ENCODE data around the gene FXYD3.
A peak's percentile ranks its signal among the peaks of the same experiment; 100 is the strongest.

Gene FXYD3, protein sequence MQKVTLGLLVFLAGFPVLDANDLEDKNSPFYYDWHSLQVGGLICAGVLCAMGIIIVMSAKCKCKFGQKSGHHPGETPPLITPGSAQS

DNA sequence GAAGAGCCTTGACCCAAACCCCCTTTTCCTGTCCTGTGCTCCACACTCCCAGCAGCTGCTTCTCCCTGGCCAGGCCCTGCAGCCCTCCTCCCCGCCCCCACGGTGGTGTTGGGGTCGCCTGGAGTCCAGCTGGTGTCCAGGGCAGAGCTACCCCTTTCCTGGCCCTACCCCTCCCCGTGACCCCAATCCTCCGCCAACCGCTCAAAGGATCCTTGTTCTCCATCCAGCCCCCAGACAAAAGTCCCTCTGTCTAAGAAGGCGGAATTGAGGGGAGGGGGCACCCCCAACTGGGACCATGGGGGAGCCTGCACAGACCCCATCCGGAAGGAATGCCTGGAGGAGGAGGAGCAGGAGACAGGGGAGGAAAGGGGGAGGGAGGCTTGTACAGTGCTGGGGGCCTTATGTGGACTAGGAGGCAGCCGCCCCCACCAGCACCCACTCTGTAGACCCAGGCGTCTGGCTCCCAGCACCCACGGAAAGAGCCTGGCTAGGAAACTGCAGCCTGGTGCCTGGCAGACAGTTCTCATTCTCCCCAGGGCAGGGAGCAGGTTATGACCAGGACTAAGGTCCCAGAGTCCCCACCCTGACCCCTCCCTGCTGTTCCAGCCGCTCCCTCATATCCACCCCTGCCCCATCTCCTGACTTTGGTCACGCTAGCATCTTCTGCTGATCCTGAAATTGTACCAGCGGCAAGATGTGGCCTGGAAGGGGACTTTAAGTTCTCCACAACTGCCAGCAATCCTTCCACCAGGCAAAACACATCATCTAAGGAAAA is at the start of gene FXYD3:
Gene FXYD3, plus strand, starts transcription at position 647 of the 775 bp plus-strand sequence. CDS start 3,554 bp downstream, outside the sequence.
- no peak for DNase-seq

DNA sequence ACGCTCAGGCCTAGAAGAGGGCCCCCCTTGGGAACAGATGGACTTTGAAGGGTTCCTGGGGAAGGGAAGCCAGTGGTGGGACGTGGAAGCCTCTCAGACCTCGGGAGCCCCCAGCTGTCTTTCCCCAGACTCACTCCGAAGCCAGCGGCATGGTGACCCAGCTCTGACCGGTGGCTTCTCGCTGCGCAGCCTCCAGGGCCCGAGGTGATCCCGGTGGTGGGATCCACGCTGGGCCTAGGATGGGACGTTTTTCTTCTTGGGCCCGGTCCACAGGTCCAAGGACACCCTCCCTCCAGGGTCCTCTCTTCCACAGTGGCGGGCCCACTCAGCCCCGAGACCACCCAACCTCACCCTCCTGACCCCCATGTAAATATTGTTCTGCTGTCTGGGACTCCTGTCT is 49.5 kb upstream of the FXYD3 start:
- DNase-seq: no peak

DNA sequence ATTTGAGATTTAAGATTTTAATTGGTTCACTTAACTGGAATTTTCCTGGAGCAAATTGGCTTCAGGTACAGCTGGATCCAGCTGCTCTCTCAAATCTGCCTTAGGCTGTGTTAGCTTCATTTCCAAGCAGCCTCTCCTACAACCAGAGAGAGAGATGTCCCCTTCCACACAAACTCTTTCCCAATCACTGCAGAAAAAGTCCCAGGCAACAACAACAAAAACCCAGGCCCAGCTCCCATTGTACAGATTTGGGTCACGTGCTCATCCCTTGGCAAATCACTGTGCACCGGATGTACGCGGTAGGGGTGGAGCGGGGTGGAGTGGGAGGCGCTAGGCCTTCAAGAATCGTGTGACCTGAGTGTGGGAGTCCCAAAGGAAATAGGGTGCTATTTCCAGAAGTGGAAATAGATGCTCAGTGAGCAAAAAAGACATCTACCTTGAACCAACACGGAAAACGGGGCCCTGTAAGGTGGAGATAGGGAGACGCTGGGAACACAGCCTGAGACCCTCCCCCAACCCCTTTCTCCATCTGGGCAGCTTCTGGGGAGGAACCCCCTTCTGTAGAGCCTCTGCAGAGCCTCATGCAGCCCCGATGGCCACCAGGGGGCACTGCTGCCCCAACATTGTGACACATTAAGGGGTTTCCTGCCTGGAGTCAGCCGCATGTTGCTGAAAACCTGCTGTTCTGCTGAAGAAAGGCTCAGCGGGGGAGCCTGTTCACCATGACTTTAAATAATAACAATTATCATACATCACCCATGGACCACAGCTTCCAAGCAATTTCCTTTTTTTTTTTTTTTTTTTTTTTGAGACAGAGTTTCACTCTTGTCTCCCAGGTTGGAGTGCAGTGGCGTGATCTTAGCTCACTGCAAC is 48.7 kb upstream of the FXYD3 start:
- peak; percentile 96 for DNase-seq

DNA sequence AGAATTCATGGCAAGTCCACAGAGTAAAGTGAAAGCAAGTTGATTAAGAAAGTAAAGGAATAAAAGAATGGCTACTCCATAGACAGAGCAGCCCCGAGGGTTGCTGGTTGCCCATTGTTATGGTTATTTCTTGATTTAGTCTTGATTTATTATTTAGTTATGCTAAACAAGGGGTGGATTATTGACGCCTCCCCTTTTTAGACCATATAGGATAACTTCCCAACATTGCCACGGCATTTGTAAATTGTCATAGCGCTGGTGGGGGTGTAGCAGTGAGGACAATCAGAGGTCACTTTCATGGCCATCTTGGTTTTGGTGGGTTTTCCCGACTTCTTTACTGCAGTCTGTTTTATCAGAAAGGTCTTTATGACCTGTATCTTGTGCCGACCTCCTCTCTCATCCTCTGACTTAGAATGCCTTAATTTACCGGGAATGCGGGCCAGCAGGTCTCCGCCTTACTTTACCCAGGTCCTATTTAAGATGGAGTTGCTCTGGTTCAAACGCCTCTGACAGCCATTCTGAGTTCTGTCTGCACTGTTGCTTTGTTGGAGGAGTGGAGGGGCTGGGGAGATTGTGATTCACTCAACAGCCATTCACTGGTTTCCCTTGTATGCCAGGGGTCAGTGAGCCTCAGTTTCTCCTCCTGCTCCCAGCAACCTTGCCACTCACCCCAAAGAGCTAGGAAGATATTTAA is 46.5 kb upstream of the FXYD3 start:
- no peak for DNase-seq

DNA sequence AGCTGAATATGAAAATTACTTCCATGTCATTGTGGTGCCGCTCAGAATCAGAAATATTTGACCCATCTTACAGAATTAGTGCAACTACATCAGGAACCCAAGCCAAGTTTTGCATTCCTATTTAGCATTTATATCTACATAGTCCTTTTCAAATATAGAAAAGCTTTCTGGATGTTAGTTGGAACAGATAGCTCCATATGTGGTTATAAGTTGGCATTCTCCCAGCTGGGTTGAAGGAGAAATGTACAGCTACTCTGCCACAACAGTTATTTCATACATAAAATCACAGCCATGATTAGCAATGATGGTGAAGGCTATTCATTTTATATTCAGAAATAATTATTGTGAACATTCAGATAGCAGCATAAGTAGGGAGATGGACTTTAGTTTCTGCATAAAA is 45.9 kb upstream of the FXYD3 start:
- DNase-seq: no peak

DNA sequence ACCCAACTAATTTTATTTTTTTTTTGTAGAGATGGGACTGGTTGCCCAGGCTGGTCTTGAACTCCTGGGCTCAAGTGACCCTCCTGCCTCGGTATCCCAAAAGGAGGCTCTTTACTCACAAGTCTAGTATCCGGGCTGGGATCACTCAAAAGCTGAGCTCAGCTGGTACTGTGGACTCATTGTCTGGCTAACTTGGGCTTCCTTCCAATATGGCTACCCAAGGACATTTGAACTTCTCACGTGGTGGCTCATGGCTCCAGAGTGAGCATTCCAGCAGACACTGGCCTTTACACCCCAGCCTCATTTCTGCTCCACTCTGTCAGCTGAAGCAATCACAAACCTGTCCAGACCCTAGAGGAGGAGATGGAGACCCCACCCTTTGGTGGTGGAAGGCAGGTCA is 45.2 kb upstream of the FXYD3 start:
- no peak for DNase-seq

DNA sequence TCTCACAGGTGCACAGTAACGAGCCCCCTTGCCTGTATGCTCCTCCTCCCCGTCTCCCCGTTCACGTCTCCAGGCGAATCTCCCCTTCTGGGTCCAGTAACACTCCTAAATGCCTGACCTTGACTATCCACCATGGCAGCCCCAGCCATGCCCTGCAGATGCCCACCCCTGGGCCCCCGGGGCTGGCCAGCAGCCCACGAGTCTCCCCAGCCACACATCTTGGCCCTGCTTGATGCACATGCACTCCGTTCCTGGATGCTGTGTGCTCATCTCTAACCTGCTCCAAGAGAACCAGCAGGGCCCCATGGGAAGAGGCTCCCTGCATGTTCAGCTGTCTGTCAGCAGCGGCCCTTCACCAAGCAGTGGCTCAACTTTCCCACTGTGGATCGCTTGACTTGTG is 42.1 kb upstream of the FXYD3 start:
- no peak for DNase-seq

DNA sequence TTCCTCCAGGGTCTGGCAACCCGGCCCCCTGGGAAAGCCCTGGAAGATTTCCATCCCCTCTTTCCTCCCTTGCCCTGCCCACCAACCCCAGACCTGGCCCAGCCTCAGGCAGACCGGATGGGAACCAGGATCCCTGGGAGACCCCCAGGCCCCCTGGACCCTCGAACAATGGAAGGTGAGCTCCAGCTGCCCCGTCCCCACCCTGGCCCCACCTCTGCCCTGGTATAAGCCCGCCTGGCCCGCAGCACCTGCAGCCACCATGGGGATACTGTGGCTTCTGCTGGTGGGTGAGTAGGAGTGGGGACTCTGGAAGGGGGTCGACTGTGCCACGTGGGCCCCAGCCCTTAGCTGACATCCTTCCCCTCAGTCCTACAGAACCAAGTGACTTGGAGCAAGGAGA is 41.7 kb upstream of the FXYD3 start:
- DNase-seq: no peak

DNA sequence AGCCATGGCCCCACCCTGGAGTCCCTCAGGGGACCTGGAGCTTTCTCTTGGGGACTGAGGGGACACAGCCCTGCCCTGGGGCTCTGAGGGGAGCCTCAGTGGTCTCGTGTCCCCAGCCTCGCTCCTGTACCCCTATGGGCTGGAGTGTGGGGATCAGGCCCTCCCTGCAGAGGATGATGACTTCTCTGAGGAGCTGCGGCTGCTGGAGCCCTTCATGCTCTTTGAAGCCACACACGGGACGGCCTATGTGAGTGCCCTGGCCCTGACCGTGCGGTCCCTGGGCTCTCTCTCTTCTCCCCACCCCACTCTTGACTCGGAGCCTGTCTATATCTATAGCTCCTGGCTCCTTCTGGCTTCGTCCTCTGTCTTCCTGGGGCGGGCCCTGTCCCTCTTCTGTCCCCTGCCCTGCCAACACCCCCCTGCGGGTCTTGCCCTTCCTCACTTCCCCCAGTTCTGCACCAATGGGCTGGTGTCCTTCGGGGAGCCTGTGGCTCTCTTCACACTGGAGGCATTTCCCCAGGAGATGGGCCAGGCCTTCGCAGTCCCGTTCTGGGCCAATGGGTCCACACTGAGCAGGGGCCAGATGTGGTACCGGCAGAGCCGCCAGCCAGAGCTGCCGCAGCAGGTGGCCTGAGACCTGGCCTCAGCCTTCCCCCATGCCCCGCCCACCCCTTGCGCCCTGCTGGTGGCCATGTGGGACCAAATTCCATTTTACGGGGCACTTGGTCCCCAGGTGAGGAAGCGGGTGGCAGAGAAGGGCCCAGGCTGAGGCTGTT is 41.0 kb upstream of the FXYD3 start:
- no peak for DNase-seq

DNA sequence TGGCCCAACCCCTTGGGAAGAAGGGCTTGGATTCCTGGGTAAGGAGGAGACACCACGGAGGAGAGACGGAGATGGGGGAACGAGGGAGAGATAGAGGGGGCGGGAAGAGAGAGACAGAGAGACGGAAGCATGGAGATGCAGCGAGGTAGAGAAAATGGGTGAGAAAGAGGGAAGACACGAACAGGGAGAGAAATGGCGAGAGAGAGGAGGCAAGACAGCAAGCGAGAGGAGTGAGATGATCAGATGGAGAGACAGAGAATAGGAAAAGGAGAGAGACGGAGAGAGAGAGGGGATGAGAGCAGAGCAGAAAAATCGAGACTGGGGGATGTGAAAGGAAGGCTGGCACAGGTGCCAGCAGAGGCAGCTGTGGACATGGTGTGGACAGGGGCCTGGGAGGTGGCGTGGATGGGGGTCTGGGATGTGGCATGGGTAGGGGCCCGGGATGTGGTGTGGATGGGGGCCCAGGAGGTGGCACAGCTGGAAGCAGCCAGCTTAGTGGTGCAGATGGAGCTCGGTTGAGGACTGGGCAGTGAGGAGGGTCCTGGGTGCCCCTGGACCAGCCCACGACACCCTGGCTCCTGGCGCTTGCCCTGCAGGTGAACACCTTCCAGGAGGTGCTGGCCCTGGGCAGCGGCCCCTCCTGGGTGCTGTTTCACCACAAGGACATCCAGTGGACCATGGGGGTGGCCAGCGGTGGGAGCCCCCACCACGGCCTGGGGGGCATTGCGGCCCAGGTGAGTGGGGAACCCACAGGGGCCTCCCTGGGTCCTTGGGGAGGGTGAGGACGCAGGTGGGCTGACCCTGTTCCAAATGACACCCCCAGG is 40.2 kb upstream of the FXYD3 start:
- no peak for DNase-seq

DNA sequence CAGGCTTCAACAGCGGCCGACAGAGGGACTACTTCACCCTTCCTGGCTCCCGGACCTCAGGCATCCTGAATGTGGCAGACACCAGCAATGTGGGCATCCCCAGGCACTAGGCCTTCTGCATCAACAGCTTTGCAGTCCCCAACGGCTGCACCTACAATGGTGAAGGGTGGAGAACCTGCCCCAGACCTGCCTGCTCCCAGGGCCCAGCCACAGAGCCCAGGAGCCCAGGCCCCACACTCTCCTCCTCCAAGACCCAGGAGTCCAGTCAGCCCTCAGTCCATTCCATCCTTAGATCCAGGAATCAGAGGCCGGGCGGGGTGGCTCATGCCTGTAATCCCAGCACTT is 39.6 kb upstream of the FXYD3 start:
- DNase-seq: no peak

DNA sequence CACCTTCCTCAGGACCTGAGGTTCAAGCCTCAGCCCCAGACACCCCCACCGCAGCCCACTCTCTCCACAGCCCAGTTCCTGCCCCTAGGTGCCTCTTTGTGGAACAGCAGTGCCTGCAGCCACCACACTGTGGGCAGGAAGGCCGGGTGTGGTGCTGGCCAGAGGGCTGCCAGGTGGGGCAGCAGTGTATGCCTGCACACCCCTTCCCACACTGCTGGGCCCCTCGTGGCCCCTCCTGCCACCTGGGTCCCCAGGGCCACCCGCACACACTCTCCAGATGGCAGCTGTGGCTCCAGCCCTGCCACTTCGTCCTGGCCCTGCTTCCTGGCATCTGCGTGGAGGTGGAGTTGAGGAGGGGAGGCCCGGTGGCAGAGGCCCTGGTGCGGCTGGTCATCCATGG is 39.0 kb upstream of the FXYD3 start:
- no peak for DNase-seq

DNA sequence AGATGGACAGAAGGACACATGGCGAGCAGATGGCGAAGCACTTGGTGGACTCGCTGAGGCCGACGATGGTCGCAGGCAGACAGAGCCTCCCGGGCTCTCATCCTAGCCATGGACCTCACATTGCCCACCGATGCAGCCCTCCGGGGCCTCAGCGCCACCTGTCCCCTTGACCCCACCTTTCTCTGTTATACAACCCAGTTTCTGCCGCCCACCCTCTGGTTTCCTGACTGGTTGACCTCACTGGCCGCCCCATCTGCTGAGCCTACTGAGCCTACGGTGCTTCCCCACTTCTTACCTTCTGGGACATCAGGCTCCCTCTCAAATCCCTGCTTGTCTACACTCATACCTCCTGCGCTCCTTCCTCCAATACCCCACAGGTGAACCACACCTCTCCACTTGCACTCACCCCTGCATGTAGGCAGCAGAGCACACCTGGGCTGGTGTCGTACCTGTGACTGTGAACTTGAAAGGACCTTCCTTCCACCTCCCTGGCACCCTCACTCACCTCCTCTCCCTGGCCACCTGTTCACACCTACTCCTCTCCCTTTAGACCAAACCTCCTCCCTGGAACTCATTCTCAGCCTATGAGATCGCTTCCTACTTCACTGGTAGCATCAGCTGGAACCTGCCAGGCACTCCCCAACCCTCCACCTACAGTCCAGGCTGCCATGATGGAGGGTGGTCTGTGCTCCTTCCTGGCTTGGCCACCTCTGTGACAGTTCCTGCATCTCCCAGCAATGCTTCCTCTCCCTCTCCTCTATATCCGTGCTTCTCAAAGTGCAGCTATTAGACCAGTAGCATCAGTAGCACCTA is 38.0 kb upstream of the FXYD3 start:
- DNase-seq: no peak

DNA sequence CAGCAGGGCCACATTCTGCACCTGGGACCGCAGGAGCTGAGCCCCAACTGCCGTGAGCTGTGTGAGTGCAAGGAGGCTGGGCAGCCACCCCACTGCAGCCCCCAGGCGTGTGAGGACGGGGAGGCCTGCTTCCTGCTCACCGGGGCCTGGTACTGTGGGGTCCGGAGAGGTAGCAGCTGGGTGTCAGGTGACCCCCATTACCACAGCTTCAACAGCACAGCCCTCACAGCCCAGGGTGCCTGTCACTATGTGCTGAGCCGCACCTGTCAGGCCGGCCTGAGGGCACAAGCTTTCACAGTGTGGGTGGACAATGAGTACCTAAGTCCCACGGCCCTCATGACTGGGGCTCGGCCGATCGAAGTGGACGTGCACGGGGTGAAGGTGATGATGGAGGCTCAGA is 35.8 kb upstream of the FXYD3 start:
- DNase-seq: no peak

DNA sequence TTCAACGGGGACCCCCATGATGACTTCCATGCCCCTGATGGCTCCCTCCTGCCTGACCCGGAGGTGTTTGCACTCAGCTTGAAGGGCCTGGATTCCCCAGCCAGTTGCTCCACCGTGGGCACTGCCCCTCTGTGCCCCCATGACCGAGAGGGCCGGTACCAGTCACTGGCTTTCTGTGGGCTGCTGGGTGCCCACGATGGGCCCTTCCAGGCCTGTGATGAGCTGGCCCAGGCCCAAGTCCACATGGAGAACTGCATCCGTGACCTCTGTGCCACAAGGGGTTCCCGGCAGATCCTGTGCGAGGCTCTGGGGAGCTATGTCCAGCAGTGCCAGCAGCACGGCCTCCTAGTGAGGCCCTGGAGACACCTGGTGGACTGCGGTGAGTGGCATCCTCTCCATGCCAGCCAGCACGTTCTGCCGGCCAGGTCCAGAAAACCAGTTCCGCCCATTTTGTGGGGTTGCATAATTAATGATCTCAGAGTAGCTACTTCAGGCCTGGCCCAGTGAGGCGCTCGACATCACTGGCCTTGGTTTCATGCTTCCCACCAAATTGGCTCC is 34.9 kb upstream of the FXYD3 start:
- DNase-seq: no peak

DNA sequence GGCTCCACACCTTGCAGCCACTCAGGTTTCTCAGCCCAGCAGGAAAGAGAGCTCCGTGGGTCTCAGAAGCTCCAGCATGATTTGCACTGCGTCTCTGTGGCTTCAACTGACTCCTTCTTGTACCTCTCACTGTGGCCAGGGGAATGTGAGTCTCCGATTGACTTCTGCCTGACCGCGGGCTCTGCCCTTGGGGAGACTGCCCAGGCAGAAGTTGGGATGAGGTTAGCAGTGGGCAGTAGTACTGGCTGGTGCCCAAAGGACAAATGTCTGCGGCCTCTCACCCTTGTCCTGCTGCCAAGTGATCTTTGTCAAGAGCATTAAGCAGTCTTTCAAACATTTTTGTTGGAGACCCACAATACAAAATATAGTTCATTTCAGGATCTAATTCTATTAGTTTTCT is 34.4 kb upstream of the FXYD3 start:
- DNase-seq: no peak

DNA sequence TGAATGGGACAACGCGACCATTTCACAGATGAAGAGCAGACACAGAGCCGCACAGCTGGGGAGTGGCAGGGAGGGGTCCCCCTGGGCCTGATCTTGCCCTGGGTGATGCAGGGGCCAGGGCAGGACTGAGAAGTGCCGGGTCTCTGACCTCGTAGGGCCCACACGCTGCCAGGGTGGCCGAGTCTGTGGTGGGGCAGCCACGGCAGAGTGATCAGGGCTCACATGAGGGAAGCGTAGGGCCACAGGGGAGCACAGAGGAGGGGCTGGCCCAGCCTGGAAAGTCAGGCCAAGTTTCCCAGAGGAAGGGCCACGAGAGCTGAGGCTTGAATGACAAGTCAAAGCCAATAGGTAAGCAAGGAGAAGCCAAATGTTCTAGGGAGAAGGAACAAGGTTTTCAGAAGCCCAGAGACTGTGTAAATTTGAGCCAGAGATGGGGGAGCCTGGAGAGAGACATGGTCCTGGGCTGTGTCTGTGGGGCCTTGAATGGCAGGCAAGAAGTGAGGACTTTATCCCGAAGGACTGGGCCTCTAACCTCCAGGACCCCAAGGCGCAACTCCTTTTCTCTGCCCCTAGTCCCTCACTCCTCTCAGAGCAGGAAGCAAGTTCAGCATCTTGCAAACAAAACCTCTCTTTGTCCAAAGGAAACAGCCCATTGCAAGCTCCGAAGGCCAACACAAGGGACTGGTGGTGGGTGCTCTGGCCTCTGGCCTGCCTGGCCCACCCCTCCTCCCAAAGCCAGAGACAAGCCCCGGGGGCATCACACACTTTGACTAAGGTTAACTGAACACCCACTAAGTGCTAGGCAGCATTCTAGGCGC is 31.7 kb upstream of the FXYD3 start:
- DNase-seq: no peak

DNA sequence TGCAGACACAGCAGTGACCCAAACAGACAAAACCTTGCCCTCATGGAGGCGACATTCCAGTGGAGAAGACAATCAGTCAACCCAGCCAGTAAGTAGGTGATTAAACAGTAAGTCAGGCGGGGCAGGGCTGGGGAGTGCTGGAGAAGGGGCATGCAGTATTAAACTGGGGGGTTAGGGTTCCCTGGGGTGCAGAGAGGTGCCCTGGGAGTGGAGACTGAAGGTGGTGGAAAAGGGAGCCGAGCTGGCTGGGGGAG is 31.2 kb upstream of the FXYD3 start:
- no peak for DNase-seq

DNA sequence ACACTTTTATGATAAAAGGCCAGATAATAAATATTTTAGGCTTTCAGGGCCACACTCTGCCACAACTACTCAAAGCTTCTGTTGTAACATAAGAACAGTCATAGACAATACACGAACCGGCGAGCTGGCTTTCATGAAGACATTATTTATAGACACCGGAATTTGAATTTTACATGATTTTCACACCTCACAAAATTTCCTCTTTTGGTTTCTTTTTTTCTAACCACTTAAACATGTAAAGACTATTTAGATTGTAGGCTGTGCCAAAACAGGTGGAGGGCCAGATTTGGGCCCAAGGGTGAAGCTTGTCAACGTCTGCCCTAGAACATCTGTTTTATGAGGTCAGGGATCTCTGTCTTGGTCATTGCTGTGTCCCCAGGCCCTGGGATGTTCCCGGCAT is 29.7 kb upstream of the FXYD3 start:
- DNase-seq: no peak

DNA sequence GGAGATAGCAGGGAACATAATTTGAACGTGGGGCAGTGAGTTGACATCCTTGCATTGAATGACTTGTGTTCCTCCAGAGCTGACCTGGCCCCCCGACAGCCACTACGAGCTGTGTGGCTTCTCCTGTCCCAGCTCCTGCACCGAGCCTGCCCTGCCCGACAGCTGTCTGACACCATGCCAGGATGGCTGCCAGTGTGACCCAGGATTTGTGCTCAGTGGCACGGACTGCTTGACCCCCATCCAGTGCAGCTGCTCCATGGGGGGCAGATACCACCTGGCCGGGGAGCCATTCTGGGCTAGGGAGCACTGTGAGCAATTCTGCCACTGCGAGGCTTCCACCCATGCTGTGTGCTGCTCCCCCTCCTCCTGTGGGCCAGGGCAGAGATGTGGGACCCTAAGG is 29.2 kb upstream of the FXYD3 start:
- DNase-seq: no peak
